GM04504 (cell line): ENCODE measurements around the gene FOXD1.
"Not testable (repeated sequence)": the region's sequence is repeated elsewhere in the genome, so short reads cannot be mapped to it uniquely, and the experiment has no call there.

Source experiments
- DNase-seq: peaks from one replicate; pipeline ENCODE4 v3.0.0-alpha.2; 2012; ENCODE audit warnings: low read depth

Gene FOXD1

DNA sequence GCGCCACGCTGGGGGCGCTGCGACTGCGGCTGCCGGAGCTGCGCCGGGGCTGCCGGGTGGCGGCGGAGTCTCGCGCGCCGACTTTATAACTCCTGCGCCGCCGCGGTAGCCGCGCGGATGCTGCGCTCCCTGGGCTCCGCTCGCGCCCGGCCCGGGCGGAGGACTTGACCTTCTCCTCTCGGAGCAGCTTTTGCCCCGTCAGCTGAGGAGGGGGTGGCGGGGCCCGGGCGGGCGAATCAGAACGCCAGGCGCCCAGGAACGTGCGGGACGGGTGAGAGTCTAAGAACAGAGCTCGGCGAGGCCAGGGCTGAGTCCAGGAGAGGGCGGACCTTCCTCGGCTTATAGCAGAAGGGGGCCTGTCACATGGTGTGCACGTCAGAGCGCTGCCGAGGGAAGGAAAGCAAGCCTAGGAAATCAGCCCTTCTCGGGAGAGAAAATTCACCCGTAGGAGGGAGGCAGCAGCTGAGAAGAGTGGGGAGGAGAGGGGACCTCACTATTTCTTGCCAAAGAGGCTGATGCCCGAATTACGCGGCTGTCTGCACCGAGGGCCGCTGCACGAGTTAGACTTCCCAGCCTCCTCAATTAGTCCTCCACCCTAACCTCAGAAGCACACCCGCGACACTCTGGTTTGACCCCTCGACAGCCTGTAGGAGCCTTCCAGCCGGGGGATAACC is at the start of gene FOXD1:
TSS of gene FOXD1 (minus strand) at position 315 of the 674 bp plus-strand sequence. CDS start 415 bp downstream, outside the sequence.
- peak; percentile 90 for DNase-seq

DNA sequence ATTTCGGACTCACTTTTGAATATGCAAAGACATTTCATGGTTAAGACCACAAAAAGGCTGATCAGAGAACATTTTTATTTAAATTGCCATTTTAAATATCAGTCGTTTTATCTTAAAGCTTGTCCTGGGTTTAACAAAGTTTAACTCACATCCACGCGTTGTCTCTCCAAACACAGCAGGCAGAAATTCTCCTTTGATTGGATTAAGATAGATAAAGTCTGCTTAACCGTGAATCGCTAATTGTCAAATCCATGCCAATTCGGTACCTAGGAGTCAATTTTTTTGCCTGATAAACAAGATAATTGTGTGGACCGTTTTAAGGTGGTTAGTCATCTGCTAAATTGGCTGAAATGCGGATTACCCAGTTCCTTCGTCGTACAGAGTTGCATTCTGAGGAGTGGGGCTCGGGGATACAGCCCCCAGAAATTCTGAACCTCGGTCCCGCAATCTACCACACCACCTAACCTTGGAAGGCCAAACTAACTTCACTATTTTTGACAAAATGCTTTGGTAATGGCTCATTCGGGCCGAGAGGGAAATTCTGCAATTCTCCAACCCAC is 49.0 kb upstream of the FOXD1 start:
- DNase-seq: no peak

DNA sequence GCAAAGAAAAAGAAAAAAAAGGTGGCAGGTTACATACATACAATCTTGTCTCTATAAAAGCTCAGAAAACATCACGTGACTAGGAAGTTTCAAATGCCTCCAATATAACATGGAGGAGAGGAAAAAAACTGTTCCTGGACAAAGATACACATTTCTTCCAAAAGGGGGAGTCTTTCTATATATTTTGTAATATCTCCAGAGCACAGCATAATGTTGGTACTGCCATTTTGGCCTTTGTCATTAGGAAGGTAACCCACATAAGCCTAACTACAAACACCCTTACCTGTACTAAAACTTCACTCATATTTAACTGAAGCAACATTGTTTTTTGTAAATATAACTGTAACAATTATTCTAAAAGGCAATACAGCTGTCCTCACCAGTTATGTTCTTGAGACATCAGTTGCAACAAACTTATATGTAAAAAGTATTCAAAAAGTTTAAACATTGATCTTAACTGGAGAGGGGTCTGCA is 48.4 kb upstream of the FOXD1 start:
- DNase-seq: no peak

DNA sequence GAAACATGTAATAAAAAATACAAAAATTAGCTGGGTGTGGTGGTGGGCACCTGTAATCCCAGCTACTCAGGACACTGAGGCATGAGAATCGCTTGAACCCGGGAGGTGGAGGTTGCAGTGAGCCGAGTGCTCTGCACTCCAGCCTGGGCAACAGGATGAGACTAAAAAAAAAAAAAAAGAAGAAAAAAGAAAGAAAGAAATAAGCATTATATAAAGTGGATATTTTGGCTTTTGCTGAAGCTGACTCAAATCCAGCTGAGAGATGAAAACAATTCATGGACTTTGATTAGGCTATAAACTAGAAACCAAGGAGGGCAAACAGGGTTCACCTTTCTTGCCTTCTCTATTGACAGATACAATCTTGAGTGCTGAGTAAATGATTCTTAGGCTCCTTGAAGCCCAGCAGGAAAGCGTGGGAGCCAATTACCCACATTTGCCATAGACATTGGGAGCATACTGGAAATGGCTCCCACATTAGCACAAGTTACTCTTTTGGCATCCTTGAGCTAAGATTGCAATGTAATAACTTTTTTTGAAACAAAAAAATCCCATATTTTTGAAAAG is 47.3 kb upstream of the FOXD1 start:
- DNase-seq: no peak

DNA sequence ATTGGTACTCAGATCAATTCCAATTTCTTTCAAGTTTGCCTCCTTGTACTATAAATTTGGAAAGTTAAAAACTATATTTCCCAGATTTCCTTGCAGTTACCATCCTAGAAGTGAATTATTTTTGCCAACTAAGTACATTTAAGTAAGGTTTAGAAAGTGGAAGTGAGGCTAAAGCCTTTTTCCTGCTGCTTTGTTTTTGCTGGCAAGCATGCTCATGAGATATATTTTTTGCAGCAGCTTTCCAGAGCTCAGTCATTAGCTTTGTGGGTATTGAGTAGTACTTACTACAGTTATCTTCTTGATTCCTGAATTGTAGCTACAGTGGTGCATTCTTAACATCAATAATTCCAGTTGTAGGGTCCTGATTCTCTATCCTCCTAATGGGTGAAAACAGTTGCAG is 46.1 kb upstream of the FOXD1 start:
- no peak for DNase-seq

DNA sequence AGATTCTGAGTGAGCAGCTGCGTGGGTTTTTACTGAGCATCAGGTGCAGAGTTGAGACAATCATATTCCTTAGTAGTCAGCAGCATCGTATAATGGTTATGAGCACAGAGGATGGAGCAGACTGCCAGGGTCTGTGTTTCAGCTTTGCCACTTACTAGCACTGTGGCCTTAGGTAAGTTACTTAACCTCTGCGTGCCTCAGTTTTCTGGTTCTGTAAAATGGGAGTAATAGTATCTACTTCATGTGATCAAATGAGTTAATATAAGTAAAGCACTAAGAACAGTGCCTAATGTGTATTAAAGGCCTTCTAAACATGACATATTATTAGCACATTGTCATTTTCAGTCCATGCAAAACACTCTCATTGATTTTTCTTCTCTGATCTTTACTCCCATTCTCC is 44.8 kb upstream of the FOXD1 start:
- no peak for DNase-seq

DNA sequence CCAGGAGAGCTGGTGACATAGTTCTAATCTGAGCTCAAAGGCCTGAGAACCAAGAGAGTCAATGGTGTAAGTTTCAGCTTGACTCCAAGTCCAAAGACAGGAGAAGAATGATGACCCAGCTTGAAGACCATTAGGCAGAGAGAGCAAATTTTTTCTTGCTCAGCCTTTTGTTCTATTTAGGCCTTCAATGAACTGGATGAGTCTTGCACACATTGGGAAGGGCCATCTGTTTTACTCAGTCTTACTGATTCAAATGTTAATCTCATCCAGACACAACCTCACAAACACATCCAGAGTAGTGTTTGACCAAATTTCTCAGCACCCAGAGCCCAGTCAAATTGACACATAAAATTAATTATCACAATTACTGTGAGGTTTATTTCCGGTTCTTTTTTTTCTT is 42.6 kb upstream of the FOXD1 start:
- DNase-seq: no peak

DNA sequence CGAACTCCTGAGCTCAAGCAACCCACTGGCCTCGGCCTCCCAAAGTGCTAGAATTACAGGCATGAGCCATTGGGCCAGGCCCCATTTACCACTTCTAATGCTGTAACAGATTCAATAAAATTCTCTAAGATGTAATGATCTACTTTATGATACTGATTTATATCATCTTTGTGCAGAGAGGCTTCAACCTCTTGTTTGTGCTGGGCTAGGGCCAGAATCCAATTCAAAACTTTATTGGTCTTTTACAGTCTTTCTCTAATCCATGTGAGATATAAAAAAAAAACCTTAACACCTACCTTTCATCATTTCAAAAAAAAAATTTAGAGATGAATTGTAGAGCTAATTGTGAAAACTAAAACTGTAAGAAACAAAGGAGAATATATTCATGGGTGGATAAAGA is 41.5 kb upstream of the FOXD1 start:
- no peak for DNase-seq

DNA sequence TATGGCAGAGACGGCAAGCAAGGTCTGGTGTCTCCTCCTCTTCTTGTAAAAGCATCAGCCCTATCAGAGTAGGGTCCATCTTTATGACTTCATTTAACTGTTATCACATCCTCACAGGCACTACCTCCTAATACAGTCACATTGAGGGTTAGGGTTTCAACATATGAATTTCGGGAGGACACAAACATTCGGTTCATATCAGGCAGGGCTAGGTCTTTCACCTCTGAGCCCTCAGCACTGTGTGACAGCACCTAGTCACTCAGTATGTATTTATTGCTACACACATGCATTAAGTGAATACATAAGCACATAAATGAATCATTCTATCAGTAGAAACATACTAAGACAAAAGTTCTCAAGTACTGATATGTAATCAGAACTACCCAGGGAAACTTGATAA is 40.2 kb upstream of the FOXD1 start:
- no peak for DNase-seq

DNA sequence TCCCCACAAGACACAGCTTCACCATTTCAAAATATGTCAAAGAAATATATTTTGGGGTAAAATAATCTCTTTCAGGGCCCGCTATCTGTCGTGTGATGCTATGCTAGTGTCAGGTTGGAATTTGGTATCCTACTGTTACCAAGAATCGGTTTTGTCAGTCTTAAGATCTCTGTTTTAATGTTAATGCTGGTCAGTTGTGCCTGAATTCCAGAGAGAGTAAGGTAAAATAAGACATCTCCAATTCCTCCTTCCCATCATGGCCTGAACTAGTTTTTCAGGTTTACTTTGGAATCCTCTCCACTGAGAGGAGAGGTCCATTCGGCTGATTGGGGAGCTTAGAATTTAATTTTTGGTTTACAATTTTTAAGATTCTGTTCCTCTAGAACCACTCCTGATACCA is 39.2 kb upstream of the FOXD1 start:
- no peak for DNase-seq

DNA sequence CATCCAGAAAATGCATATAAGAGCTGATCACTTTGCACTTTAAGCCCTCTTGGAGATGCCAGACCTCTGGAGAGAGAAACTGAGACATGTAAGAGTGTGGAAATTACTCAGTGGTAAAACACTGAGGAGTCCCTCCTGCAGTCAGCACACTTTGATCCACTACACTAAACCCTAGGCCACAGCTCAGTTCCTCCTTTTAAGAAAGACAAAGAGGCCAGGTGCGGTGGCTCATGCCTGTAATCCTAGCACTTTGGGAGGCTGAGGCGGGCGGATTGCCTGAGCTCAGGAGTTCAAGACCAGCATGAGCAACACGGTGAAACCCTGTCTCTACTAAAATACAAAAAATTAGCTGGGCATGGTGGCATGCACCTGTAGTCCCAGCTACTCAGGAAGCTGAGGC is 38.7 kb upstream of the FOXD1 start:
- DNase-seq: not testable (repeated sequence)

DNA sequence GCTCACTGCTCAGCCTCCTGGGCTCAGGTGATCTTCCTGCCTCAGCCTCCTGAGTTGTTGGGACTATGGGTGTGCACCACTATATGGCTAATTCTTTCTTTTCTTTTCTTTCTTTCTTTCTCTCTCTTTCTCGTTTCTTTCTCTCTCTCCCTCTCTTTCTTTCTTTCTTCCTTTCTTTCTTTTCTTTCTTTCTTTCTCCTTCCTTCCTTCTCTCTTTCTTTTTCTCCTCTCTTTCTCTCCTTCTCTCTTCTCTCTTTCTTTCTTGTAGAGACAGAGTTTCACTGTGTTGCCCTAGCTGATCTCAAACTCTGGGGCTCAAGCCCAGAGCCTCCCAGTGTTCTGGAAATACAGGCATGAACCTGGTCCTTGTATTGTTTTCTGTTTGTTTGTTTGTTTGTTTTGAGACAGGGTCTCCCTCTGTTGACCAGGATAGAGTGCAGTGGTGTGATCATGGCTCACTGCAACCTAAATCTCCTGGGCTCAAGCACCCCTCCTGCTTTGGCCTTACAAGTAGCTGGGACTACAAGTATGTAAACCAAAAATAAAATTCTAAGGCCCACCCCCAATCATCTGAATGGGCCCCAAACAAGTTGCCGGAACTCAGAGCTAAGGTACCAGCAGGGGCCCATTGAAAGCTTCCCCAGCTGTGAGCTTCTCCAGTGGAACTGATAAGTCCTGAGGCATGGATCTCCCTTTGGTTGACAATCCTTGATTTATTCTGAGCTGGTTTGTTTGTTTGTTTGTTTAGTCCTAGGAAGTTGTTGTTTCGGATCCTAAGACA is 37.7 kb upstream of the FOXD1 start:
- DNase-seq: no peak

DNA sequence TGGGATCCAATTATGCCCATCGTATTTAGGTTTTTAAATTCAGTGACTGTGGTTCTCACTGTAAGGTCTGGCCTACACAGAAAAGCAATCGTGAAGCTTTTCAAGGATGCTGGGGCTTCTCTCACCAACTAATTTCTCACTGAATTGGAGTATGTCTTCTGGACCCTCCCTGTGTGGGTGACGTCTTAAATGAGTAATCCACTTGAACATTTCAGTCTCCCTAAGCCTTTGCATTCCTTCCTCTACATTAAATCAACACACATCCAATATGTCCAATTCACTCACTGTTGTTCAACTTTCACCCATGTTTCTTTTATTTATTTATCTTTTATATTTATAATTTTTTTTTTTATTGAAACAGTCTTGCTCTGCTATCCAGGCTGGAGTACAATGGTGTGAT is 37.1 kb upstream of the FOXD1 start:
- DNase-seq: no peak

DNA sequence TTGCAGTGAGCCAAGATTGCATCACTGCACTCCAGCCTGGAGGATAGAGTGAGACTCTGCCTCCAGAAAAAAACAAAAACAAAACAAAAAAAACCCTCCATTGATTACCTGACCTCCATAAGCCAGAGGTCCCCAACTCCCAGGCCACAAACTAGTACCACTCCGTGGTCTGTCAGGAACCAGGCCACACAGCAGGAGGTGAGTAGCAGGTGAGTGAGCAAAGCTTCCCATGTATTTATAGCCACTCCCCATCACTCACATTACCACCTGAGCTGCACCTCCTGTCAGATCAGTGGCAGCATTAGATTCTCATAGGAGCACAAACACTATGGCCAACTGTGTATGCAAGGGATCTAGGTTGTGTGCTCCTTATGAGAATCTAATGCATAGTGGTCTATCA is 35.9 kb upstream of the FOXD1 start:
- DNase-seq: no peak

DNA sequence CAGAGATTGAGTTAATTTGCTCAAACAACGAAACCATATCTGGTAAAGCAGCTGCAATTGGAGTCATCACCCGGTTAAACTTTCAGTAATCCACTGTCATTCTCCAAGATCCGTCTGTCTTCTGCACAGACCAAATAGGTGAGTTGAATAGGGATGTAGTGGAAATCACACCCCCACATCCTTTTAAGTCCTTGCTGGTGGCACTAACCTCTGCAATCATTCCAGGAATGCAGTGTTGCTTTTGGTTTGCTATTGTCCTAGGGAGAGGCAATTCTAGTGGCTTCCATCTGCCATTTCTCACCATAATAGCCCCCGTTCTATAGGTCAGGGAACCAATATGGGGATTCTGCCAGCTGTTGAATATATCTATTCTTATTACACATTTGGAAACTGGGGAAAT is 35.1 kb upstream of the FOXD1 start:
- no peak for DNase-seq

DNA sequence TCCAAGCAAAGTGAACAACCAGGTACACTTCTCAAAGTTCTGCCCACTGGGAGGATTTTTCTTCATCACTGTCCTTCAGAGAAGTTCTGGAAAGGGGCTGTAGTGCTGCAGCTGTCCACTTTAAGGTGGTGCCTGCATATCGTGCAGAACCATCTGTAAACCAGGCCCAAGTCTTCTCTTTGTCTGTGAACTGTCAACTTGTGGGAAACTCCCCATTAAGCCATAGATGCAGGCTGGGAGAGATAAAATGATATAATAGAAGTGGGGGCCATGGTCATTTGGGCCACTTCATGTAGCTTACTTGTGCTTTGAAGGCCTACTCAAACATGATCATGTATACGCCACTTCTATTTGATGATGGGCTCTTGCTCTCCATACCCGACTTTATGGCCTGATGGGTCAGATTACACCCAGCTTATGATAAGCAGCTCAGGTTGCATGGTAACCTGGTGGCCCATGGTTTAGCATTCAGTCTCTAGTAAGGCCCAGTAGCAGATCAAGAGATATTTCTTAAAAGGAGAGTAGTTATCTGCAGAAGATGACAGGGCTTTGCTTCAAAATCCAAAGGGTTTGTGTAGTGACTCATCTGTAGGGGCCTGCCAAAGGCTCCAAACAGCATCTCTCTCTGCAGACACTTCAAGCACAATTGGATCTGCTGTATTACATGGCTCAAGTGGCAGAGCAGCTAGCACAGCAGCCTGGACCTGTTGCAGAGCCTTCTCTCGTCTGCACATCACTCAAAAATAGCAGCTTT is 34.0 kb upstream of the FOXD1 start:
- peak; percentile 27 for DNase-seq

DNA sequence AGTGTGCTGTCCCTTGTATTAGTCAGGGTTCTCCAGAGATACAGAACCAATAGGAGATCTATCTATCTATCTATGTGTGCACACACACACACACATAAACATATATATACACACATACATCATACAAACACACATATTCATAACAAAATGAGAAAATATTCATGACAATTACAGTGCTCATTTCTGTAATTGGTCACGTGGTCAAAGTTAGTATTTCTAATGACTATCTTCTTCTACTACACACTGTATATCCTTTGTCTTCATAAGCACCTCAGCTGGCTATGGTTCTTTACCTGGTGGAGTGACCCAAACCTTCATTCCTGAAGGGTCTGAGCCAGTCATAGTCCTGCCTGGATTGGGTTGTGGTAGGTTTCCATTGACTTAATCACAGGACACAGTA is 31.9 kb upstream of the FOXD1 start:
- no peak for DNase-seq

DNA sequence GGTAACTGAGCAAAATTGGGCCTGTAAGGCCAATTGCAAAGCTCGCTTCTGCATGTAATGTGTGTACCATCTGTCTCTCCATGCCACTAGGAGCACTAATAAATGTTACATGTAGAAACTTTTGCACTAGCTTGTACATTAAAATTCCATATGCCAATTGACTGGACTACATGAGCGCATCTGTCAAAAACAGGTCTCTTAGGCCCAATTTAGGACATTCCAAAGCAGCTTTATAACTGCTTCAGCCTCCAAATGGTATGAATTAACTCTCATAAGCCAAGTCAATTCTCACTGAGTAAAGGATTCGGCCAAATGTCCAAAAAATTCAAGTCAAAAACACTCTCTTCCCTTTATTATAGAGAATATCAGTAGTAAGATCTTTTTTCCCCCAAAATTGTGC is 23.5 kb upstream of the FOXD1 start:
- no peak for DNase-seq

DNA sequence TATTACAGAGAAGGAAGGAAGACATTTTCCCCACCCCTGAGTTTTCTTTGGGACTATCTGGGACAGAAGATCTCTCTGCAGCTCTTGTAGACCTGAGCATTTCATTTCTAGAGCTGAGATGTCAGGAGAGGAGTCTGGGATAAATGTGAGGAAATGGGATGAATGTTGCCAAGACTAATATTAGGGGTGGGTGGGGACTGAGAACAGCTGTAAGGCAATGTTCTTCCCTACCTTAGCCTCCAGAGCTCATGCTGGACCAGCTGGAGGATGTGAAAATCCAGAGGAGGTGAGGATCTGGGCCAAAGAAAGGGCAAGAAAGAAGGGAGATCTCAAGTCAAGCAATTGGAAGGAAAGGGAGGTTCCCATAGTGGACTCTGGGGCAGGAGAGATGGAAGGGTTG is 23.1 kb upstream of the FOXD1 start:
- no peak for DNase-seq

DNA sequence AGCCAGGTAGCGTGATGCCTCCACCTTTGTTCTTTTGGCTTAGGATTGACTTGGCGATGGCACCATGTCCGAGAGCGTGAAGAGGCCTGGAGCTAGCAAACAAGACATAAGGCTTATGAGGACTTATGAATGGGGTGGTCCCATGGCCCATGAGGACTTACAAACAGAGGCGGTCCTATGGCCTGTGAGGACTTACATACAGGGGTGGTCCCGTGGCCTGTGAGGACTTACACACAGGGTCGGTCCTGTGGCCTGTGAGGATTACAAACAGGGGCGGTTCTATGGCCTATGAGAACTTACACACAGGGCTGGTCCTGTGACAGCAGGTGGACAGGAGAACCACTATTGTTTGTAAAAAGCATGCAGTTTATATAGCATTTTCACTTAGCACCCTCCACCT is 21.3 kb upstream of the FOXD1 start:
- no peak for DNase-seq

DNA sequence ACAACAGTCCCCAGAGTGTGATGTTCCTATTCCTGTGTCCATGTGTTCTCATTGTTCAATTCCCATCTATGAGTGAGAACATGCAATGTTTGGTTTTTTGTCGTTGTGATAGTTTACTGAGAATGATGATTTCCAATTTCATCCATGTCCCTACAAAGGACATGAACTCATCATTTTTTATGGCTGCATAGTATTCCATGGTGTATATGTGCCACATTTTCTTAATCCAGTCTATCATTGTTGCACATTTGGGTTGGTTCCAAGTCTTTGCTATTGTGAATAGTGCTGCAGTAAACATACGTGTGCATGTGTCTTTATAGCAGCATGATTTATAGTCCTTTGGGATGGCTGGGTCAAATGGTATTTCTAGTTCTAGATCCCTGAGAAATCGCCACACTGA is 20.1 kb upstream of the FOXD1 start:
- DNase-seq: not testable (repeated sequence)

DNA sequence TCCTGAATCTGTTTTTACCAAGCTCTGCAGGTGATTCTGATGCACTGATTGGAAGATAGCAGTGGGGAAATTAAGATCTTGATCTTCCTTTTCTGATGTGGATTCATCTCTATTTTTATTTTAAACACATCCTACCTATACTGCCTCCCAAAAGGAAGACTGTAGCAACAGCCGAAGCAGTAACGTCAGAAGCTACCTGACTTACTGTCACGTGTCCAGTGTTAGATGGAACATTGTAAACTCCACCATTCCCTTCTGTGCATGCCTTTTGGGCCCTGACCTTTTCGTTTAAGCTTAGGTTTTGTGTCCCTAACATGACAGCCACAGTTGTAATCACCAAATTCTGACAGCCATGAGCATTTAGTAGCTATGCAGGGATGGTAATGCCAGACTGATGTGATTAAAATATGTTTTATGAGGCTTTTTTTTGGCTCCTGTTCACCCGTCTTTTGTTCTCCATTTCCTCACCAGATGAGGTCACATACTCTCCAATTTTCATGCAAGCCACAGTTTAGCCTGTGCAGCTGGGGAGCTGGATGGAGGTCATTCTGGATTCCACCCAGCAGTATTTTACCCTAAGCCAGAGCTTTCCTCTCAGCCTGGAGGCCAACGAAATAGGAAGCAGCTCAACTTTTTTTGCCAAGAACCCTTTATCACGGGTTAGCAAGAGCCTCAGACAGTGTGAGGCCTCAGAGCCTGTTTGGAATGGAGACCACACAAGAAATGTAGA is 15.6 kb upstream of the FOXD1 start:
- DNase-seq: peak; percentile 83
